H1 (cell line): ENCODE measurements around the gene GPM6B. TPM values are rescaled to one million over a fixed set of nuclear protein-coding genes. Genes with fewer than 3 reads are reported as not detected.

Experiments used
- JUN ChIP-seq: IDR thresholded peaks from 2 replicates; pipeline ENCODE4 v1.6.1; 2011; ENCODE audit warnings: low read depth, mild to moderate bottlenecking, improper control_type of control experiment, low read length
- polyA plus RNA-seq, 7 experiments: library from polyadenylated mRNA; depleted of rRNA in 3 of 7; stranded (reverse) in 5 of 7; unstranded in 2 of 7; fragments of >200 nt in 5 of 7; fragments of 200-250 nt in 2 of 7; gene quantifications; 1 replicate in 5 of 7; 2 replicates in 1 of 7; 4 replicates in 1 of 7; pipeline versions ENCODE4 v1.2.1 to v1.2.3, GENCODE V29; 2011 to 2013; ENCODE audit warnings: missing spikeins in 2 of 7, mixed read lengths in 2 of 7
- total RNA-seq: library from RNA; stranded (reverse); fragmentation: NEBNext Ultra II Directional; extraction: Animal tissue kit (Norgen Biotek cat#: 25700); gene quantifications from 2 replicates; pipeline ENCODE4 v1.2.1, GENCODE V29; 2021

Gene GPM6B
- total and polyA plus RNA-seq, 2 of the 8 experiments (the other 6 are each of a cell fraction or from before 2014, with no cell fraction given) = 132 to 175 TPM

DNA sequence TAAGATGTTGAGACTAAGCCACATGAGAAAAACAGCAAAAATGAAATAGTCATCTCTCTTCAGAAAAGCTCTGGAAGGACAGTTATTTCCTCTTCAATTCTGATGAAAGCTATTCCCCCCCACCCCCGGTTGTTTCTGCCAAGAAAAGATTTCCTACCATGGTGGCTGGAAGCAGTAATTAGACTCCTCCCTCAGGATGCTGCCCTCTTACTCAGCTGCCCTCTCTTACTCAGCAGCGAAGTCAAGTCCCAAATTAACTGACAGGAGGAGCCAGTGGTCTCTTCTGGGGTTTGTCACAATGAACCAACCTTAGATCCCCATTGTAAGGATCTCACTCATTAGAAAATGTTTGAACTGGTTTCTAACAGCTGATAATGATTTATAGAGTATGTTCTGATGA lies 38.0 kb downstream of the GPM6B start (continued):
- TF ChIP-seq JUN = no peak
- TF ChIP-seq, all 59 proteins: peak for 2
